ENCODE data around the gene CCDC171.

Gene CCDC171

GRCh38 chr9:16010221-16010620, 457.4 kb downstream of the CCDC171 start:
- no peak for DNase-seq

- DNase-seq, result no peak
Measured at GRCh38 chr9:16012621-16013020, 459.8 kb downstream of the CCDC171 start.

GRCh38 chr9:16013366-16013765, 460.5 kb downstream of the CCDC171 start:
- no peak for DNase-seq

GRCh38 chr9:16013826-16014225, 461.0 kb downstream of the CCDC171 start:
- no peak for DNase-seq

- no peak for DNase-seq
Measured at GRCh38 chr9:16022228-16022627, 469.4 kb downstream of the CCDC171 start.

- DNase-seq, result no peak
Measured at GRCh38 chr9:16023446-16023845, 470.6 kb downstream of the CCDC171 start.

Data from SIG-M5 (cell line).